KMS-11 (cell line): ENCODE data around the gene ABHD5.

Source experiments
- H2AFZ ChIP-seq: fragments of 200-600 bp; sonication (generic); 2 replicates; pipeline ENCODE4 v1.6.1; 2016; ENCODE audit warnings: antibody characterized with exemption, mixed run types, low read depth
- H3K27ac ChIP-seq: fragments of 200-600 bp; sonication (generic); 2 replicates; pipeline ENCODE4 v1.6.1; 2016; ENCODE audit warnings: mild to moderate bottlenecking, mixed run types
- H3K27me3 ChIP-seq: fragments of 200-600 bp; sonication (generic); 2 replicates; pipeline ENCODE4 v1.6.1; 2017; ENCODE audit warnings: mild to moderate bottlenecking, low read depth, mixed run types, moderate library complexity; ENCODE audit not compliant: insufficient read depth
- H3K36me3 ChIP-seq: fragments of 200-600 bp; sonication (generic); 2 replicates; pipeline ENCODE4 v1.6.1; 2017; ENCODE audit warnings: mild to moderate bottlenecking, mixed run types; ENCODE audit not compliant: insufficient read depth
- H3K4me1 ChIP-seq: fragments of 200-600 bp; sonication (generic); 2 replicates; pipeline ENCODE4 v1.6.1; 2016; ENCODE audit warnings: mild to moderate bottlenecking, low read depth, mixed run types; ENCODE audit not compliant: poor library complexity, severe bottlenecking
- H3K4me2 ChIP-seq: fragments of 200-600 bp; sonication (generic); 2 replicates; pipeline ENCODE4 v1.7.0; 2016; ENCODE audit warnings: mild to moderate bottlenecking, mixed run types
- H3K4me3 ChIP-seq: fragments of 200-600 bp; sonication (generic); IDR thresholded peaks from 2 replicates; pipeline ENCODE4 v1.6.1; 2017; ENCODE audit warnings: low read depth, low read length, mixed read lengths; ENCODE audit not compliant: insufficient read depth
- H3K79me2 ChIP-seq: fragments of 200-600 bp; sonication (generic); 2 replicates; pipeline ENCODE4 v1.6.1; 2016; ENCODE audit warnings: low read depth, mixed run types; ENCODE audit not compliant: insufficient read depth
- H3K9ac ChIP-seq: fragments of 200-600 bp; sonication (generic); 2 replicates; pipeline ENCODE4 v1.6.1; 2016; ENCODE audit warnings: mild to moderate bottlenecking, mixed run types
- H4K20me1 ChIP-seq: fragments of 200-600 bp; sonication (generic); 2 replicates; pipeline ENCODE4 v1.6.1; 2016; ENCODE audit warnings: mild to moderate bottlenecking, mixed run types; ENCODE audit not compliant: insufficient read depth
- TF ChIP-seq, protein P1 (sequence below): fragments of 200-600 bp; sonication (generic); conservative IDR thresholded peaks from 2 replicates; pipeline ENCODE4 v1.6.1; 2017; ENCODE audit warnings: low read depth, mild to moderate bottlenecking, antibody characterized with exemption, low read length, moderate library complexity, mixed read lengths

The ABHD5 gene

DNA sequence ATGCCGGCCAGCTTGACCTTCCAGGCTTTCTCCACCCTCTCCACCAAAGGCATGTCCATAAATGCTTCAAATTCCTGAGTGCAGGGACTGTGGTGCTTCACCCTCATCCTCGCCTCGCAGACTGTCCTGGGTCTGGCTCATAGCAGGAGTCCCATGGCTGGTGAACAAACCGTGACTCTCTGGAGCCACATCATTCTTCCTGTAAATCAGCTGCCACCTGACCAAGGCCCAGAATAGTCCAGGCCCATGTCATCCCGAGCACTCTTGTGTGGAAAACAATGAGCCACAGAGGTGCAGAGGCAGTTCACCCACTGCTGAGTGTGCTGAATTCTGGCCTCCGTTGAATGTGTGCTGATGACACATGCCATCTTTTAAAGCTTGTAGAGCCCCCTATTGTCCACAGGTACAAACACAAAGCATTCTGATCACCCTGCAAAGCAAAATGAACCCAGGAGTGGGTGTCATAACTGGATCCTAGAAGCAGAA is 68.6 kb downstream of the ABHD5 start:
- Histone ChIP-seq H3K36me3 (no peaks in the 10 kb centered on the region), H3K79me2 (no peaks in the 10 kb centered on the region), H3K4me1 (no peaks in the 10 kb centered on the region), H3K4me2 (no peak overlapping the region), H3K9ac (no peak overlapping the region), H3K27ac (no peak overlapping the region), H4K20me1 (no peaks in the 10 kb centered on the region), H3K4me3 (no peak overlapping the region), H3K27me3 (no peaks in the 10 kb centered on the region), H2AFZ (no peak overlapping the region)
- TF ChIP-seq, protein P1, sequence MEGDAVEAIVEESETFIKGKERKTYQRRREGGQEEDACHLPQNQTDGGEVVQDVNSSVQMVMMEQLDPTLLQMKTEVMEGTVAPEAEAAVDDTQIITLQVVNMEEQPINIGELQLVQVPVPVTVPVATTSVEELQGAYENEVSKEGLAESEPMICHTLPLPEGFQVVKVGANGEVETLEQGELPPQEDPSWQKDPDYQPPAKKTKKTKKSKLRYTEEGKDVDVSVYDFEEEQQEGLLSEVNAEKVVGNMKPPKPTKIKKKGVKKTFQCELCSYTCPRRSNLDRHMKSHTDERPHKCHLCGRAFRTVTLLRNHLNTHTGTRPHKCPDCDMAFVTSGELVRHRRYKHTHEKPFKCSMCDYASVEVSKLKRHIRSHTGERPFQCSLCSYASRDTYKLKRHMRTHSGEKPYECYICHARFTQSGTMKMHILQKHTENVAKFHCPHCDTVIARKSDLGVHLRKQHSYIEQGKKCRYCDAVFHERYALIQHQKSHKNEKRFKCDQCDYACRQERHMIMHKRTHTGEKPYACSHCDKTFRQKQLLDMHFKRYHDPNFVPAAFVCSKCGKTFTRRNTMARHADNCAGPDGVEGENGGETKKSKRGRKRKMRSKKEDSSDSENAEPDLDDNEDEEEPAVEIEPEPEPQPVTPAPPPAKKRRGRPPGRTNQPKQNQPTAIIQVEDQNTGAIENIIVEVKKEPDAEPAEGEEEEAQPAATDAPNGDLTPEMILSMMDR = no peak

DNA sequence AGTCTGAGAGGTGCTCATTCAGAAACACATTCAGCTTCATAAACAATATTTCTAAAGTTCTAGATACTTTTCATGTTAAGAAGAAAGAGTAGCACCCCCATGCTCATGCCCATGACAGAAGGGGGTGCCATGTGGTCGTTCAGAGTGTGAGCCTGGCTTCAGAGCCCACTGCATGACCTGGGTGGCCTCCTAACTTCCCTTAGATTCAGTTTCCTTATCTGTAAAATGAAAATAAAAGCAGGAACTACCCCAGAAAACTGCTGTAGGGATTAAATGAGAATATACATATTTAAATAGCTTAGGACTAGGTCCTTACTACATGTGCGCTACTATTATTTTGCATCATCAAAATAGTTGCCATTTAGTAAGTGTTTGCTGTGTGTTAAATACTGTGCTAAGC is 69.2 kb downstream of the ABHD5 start:
- Histone ChIP-seq H3K4me1 (no peaks in the 10 kb centered on the region), H4K20me1 (no peaks in the 10 kb centered on the region), H3K4me3 (no peak overlapping the region), H3K79me2 (no peaks in the 10 kb centered on the region), H3K9ac (no peak overlapping the region), H2AFZ (no peak overlapping the region), H3K36me3 (no peaks in the 10 kb centered on the region), H3K4me2 (no peak overlapping the region), H3K27ac (no peak overlapping the region), H3K27me3 (no peaks in the 10 kb centered on the region)
- TF ChIP-seq, protein P1 = no peak

DNA sequence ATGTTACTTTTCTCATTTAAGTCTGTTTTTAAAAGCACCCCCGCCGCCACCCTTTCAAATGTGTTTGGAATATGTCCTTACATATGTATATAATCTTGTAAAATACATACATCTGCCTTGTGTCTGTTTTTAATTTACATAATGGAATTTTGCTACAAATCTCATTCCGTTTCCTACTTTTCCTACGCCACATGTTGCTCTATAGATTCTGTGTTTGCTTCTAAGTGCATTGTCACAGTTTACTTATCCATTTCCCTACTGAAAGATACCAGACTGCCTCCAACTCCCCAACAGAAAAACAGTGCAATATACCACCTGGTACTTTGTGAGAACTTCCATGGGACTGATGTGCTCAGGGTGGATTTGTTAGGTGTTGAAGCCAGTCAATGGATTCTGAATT is 70.2 kb downstream of the ABHD5 start:
- Histone ChIP-seq H3K79me2 (no peaks in the 10 kb centered on the region), H3K4me2 (no peak overlapping the region), H3K27ac (no peak overlapping the region), H3K4me3 (no peak overlapping the region), H3K9ac (no peak overlapping the region), H4K20me1 (no peaks in the 10 kb centered on the region), H3K36me3 (no peaks in the 10 kb centered on the region), H3K4me1 (no peaks in the 10 kb centered on the region), H3K27me3 (no peaks in the 10 kb centered on the region), H2AFZ (no peak overlapping the region)
- TF ChIP-seq, protein P1 = no peak

DNA sequence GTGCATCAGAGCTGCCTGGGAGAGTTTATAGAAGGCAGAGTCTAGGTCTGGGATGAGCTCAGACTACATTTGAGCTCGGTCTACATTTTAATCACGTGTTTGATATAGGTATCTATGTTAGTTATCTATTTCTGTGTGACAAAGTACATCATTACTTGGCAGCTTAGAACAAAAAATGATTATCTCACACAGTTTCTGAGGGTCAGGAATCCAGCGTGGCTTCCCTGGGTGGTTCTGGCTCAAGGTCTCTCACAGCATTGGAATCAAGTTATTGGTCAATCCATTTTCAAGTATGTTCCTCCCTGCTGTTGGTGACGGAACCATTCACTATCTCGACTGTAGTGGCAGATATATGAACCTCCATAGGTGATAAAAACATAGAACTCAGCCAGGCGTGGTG is 71.7 kb downstream of the ABHD5 start:
- H4K20me1 ChIP-seq = no peaks in the 10 kb centered on the region
- H3K4me2 ChIP-seq = no peak overlapping the region
- H3K4me3 ChIP-seq = no peak overlapping the region
- no peaks in the 10 kb centered on the region for H3K79me2 ChIP-seq
- H3K27me3 ChIP-seq = no peaks in the 10 kb centered on the region
- no peaks in the 10 kb centered on the region for H3K36me3 ChIP-seq
- no peak overlapping the region for H3K9ac ChIP-seq
- no peaks in the 10 kb centered on the region for H3K4me1 ChIP-seq
- H2AFZ ChIP-seq = no peak overlapping the region
- TF ChIP-seq, protein P1 = no peak
- H3K27ac ChIP-seq = no peak overlapping the region
